PFSK-1 (cell line): ENCODE data around the gene SIDT1.

ENCODE experiments used
- FOXP2 ChIP-seq: optimal IDR thresholded peaks from 2 replicates; pipeline ENCODE3; 2011; ENCODE audit warnings: borderline replicate concordance, control low read depth, inconsistent platforms; ENCODE audit not compliant: insufficient read depth; ENCODE audit errors: extremely low read length, extremely low read depth
- POLR2AphosphoS5 ChIP-seq: IDR thresholded peaks from 2 replicates; pipeline ENCODE4 v1.6.1; 2012; ENCODE audit warnings: low read depth, mild to moderate bottlenecking, control low read depth, low read length, moderate library complexity
- SIN3A ChIP-seq: IDR thresholded peaks from 2 replicates; pipeline ENCODE4 v1.6.1; 2012; ENCODE audit warnings: mild to moderate bottlenecking, low read length, moderate library complexity, borderline replicate concordance; ENCODE audit not compliant: insufficient read depth
- TAF1 ChIP-seq: IDR thresholded peaks from 2 replicates; pipeline ENCODE4 v1.6.1; 2012; ENCODE audit warnings: low read length, control low read depth, borderline replicate concordance; ENCODE audit not compliant: insufficient read depth
- TF ChIP-seq, protein P1 (sequence below), 2 experiments: IDR thresholded peaks; 2 replicates each; pipeline versions ENCODE4 v1.6.1 to v1.8.0; 2011 to 2012; ENCODE audit warnings: low read depth in 2 of 2, low read length in 2 of 2, control low read depth in 1 of 2, inconsistent platforms in 1 of 2, mild to moderate bottlenecking in 1 of 2, moderate library complexity in 1 of 2; ENCODE audit not compliant: insufficient read depth in 1 of 2

Gene SIDT1

DNA sequence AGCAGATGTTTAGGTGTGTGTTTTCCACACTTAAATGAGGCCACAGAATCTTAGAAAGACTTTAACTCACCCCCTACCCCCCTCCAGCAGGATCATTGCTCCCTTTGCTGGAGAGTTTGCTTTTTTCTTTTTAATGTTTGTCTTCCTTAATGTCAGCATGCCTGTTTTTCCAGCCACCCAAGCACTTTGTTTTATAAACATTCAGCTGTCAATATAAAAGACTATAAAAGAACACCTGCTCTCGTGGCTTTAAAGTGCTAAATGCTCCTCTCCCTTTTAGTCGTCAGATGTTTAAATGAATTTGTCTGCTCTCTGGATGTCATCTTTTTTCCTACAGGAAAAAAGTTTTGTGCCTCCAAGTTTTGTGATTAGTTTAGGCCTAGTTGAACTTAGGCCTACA, 61.7 kb downstream of the SIDT1 start:
- TF ChIP-seq TAF1 (no peak), SIN3A (no peak), FOXP2 (no peak), POLR2AphosphoS5 (no peak)
- TF ChIP-seq, protein P1, sequence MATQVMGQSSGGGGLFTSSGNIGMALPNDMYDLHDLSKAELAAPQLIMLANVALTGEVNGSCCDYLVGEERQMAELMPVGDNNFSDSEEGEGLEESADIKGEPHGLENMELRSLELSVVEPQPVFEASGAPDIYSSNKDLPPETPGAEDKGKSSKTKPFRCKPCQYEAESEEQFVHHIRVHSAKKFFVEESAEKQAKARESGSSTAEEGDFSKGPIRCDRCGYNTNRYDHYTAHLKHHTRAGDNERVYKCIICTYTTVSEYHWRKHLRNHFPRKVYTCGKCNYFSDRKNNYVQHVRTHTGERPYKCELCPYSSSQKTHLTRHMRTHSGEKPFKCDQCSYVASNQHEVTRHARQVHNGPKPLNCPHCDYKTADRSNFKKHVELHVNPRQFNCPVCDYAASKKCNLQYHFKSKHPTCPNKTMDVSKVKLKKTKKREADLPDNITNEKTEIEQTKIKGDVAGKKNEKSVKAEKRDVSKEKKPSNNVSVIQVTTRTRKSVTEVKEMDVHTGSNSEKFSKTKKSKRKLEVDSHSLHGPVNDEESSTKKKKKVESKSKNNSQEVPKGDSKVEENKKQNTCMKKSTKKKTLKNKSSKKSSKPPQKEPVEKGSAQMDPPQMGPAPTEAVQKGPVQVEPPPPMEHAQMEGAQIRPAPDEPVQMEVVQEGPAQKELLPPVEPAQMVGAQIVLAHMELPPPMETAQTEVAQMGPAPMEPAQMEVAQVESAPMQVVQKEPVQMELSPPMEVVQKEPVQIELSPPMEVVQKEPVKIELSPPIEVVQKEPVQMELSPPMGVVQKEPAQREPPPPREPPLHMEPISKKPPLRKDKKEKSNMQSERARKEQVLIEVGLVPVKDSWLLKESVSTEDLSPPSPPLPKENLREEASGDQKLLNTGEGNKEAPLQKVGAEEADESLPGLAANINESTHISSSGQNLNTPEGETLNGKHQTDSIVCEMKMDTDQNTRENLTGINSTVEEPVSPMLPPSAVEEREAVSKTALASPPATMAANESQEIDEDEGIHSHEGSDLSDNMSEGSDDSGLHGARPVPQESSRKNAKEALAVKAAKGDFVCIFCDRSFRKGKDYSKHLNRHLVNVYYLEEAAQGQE (IDR thresholded peaks at IDR 0.05; ENCODE audit: insufficient read depth in 1 of 2, low read depth in 2 of 2, low read length in 2 of 2), result no peak

- no peak for TF ChIP-seq SIN3A
- TF ChIP-seq FOXP2, result no peak
- TF ChIP-seq POLR2AphosphoS5, result no peak
- TF ChIP-seq TAF1, result no peak
- TF ChIP-seq, protein P1 (IDR thresholded peaks at IDR 0.05; ENCODE audit: insufficient read depth in 1 of 2, low read depth in 2 of 2, low read length in 2 of 2), result no peak
Observed at GRCh38 chr3:113597596-113598354, 65.4 kb downstream of the SIDT1 start.

DNA sequence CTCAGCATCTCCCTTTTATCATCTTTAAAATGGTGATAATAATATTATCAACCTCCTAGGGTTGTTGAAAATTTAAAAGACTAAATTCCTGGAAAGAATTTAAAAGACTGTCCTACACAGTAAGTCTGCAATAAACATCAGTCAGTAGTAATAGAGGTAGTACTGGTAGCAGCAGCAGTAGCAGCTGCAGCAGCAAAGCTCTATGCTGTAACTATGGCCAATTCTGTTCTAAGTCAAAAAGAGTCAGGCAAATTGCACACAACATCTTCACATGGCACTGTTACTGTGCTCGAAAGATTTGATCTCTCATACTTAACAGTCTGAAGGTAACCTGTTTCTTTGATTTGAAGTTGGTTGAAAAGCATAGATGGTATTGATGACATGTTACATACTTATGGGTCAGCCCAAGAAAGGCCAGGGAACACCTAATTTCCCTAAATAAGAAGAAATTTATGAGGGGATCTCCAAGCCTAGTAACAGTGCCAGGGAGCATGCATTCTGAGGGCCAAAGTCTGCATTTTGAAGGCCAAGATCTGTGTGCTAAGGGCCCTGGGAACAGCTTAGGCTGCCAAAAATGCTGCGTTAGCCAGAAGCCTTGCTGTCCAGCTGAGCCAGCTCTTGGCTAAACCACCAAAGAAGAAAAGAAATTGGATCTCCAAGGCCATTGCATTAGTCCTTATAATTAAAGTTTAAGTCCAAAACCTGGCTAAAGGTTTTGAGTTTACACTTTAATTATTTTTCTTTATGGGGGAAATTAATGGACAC, 68.2 kb downstream of the SIDT1 start:
- TF ChIP-seq POLR2AphosphoS5 (no peak), TAF1 (no peak), FOXP2 (no peak), SIN3A (no peak)
- TF ChIP-seq, protein P1 (IDR thresholded peaks at IDR 0.05; ENCODE audit: insufficient read depth in 1 of 2, low read depth in 2 of 2, low read length in 2 of 2), result no peak

DNA sequence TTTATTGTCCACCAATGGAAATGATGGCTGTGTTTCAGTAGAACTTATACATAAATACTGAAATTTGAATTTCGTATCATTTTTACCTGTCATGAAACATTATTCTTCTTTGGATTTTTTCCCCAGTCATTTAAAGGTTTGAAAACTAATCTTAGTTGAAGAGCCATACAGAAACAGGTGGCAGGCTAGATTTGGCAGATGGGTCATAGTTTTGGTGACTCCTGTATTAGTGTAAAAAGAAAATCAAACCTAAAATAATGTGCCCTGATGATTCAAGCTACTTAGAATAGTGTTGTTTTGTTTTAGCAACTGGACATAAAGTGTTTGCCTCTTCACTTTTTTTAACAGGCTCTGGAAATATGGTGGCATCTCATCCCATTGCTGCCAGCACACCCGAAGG, 68.9 kb downstream of the SIDT1 start:
- no peak for TF ChIP-seq SIN3A
- TF ChIP-seq, protein P1 (IDR thresholded peaks at IDR 0.05; ENCODE audit: insufficient read depth in 1 of 2, low read depth in 2 of 2, low read length in 2 of 2), result no peak
- no peak for TF ChIP-seq TAF1
